Tibial nerve (tissue), 3 donors: Measurements from ENCODE around the gene ZFP90.

ENCODE experiments used
- CTCF ChIP-seq, 5 experiments: fragments of 200-600 bp in 3 of 5; fragments of 450-650 bp in 2 of 5; sonication (generic) in 3 of 5; IDR thresholded peaks; one replicate each; pipeline ENCODE4 v1.5.1; 2016 to 2019; ENCODE audit warnings: antibody characterized with exemption in 5 of 5, mild to moderate bottlenecking in 3 of 5, moderate library complexity in 2 of 5
- POLR2A ChIP-seq, 2 donors: fragments of 450-650 bp; IDR thresholded peaks; one replicate each; pipeline ENCODE4 v1.6.1; 2017; ENCODE audit warnings: antibody characterized with exemption in 2 of 2, mild to moderate bottlenecking in 2 of 2, moderate library complexity in 2 of 2

GRCh38 chr16:68517606-68518166, 21.4 kb upstream of the ZFP90 start:
- no peak for TF ChIP-seq CTCF (IDR thresholded peaks at IDR 0.05)
- no peak for TF ChIP-seq POLR2A (IDR thresholded peaks at IDR 0.05)
